CD4-positive, alpha-beta T cell treated with Interleukin-4 for 1 hour (primary cell): ENCODE measurements around the gene SIMC1.

Source experiments
- DNase-seq, 2 donors: peaks; one replicate each; pipeline ENCODE4 v3.0.0-alpha.2; 2020 to 2022

SIMC1 gene

GRCh38 chr5:176365351-176366231, 127.4 kb downstream of the SIMC1 start, which contains the start of gene ARL10:
ARL10 (plus strand) TSS chr5:176365487; CDS start chr5:176365564, 77 bp downstream.
- peak; percentile 45 to 57 for DNase-seq

GRCh38 chr5:176366232-176366894, 128.1 kb downstream of the SIMC1 start:
- no peak for DNase-seq

- DNase-seq, result no peak
Measured at GRCh38 chr5:176368726-176369125, 130.5 kb downstream of the SIMC1 start.

- DNase-seq, result no peak
Measured at GRCh38 chr5:176369934-176370711, 131.9 kb downstream of the SIMC1 start.

GRCh38 chr5:176371621-176372539, 133.7 kb downstream of the SIMC1 start:
- DNase-seq, result peak in 1 of 2 donors; percentile 43

GRCh38 chr5:176373100-176373818, 135.0 kb downstream of the SIMC1 start:
- no peak for DNase-seq

- no peak for DNase-seq
Measured at GRCh38 chr5:176379881-176380280, 141.7 kb downstream of the SIMC1 start.

GRCh38 chr5:176381423-176381822, 143.2 kb downstream of the SIMC1 start:
- DNase-seq, result no peak

GRCh38 chr5:176381979-176382378, 143.8 kb downstream of the SIMC1 start:
- no peak for DNase-seq

GRCh38 chr5:176382721-176383120, 144.5 kb downstream of the SIMC1 start:
- DNase-seq, result no peak

GRCh38 chr5:176383248-176383905, 145.2 kb downstream of the SIMC1 start:
- DNase-seq, result no peak

GRCh38 chr5:176383961-176384360, 145.7 kb downstream of the SIMC1 start:
- DNase-seq, result no peak

- DNase-seq, result no peak
Measured at GRCh38 chr5:176384366-176384930, 146.2 kb downstream of the SIMC1 start.

GRCh38 chr5:176384991-176385390, 146.8 kb downstream of the SIMC1 start:
- DNase-seq, result no peak

- no peak for DNase-seq
Measured at GRCh38 chr5:176386491-176386890, 148.3 kb downstream of the SIMC1 start.

- no peak for DNase-seq
Measured at GRCh38 chr5:176387384-176387925, 149.2 kb downstream of the SIMC1 start.

- no peak for DNase-seq
Measured at GRCh38 chr5:176388003-176388443, 149.8 kb downstream of the SIMC1 start.

- DNase-seq, result peak; percentile 99
Measured at GRCh38 chr5:176388444-176389134, 150.4 kb downstream of the SIMC1 start, which contains the start of the genes HIGD2A and NOP16. HIGD2A (plus strand) TSS chr5:176388751; CDS start chr5:176388820, 69 bp downstream. NOP16 (minus strand) TSS chr5:176388598; CDS start chr5:176388539, 59 bp downstream.
